GM12872 (cell line): ENCODE results near the gene EXOC6B.

Experiments used
- TF ChIP-seq, protein P1 (sequence below): IDR thresholded peaks from 3 replicates; pipeline ENCODE4 v1.5.1; 2011; ENCODE audit warnings: low read depth, mild to moderate bottlenecking, low read length, moderate library complexity; ENCODE audit not compliant: insufficient read depth

Gene EXOC6B

DNA sequence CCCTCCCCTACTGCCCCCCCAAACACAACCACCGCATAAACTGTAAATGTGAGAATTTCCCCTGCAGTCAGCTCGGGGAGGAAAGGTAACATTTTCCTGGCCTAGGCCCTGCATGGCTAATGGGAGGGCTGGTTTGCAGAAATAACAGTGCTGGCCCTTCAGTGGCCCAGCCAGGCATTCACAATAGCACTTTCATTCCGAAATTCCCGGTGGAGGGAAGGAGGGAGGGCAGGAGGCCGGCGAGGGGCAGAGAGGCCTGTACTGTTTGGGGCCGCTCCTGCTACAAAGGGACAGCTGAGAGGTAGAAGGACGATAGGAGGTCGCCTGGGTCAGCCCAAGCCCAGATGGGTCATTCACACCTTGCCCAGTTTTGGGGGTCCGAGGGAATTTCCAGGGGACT is 689.5 kb downstream of the EXOC6B start:
- TF ChIP-seq, protein P1, sequence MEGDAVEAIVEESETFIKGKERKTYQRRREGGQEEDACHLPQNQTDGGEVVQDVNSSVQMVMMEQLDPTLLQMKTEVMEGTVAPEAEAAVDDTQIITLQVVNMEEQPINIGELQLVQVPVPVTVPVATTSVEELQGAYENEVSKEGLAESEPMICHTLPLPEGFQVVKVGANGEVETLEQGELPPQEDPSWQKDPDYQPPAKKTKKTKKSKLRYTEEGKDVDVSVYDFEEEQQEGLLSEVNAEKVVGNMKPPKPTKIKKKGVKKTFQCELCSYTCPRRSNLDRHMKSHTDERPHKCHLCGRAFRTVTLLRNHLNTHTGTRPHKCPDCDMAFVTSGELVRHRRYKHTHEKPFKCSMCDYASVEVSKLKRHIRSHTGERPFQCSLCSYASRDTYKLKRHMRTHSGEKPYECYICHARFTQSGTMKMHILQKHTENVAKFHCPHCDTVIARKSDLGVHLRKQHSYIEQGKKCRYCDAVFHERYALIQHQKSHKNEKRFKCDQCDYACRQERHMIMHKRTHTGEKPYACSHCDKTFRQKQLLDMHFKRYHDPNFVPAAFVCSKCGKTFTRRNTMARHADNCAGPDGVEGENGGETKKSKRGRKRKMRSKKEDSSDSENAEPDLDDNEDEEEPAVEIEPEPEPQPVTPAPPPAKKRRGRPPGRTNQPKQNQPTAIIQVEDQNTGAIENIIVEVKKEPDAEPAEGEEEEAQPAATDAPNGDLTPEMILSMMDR = no peak

DNA sequence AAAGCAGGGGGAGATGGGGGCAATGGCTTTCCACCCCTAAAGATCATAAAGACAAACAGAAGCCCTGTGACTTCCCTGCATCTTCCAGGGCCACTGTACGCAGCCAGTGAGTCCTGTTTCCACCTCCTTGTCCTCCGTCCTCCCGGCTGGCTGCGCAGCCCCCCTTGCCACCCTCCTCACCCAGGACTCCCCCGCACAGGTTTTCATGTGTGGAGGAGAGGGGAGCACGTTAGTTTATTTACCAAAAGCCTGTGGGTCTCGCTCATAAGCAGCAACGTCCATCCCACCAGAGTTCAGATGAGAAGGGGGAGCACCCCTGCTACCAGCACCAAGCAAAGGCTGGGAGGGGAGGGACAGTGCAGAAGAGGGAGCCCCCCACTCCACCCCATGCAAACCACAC is 689.9 kb downstream of the EXOC6B start:
- TF ChIP-seq, protein P1 = no peak

DNA sequence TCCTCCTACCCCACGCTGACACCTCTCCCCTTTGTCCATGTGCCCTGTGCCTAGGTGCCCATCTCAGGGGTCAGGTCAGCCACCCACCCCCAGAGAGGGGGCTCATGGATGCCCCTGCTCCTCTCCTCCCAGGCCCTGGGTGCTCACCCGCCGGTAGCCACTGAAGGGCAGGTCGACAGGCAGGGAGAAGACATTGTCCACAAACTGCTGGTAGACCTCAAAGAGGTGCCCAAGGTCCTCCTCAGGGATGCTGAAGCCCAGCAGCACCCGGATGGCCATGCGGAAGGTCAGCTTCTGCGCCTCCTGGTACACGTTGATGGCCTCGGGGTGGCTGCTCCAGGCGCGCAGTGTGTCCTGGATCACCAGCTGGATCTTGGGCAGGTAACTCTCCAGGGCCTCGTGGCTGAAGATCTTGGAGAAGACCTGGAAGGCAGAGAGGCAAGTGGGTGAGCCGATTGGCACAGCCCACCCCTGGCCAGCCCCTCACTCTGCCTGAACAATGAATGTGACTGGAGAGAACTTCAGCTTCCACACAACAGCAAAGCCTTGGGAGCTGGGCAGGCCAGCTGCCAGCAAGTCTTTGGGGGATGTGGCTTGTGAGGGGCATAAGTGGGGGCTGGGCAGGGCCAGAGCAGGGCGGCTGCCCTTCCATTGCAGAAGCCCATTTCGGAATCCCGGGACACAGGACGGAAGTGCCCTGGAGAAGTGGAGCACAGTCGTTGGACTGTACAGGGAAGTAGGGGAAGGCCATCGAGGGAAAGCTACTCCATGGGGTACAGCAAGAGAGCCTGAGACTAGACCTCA is 690.6 kb downstream of the EXOC6B start:
- TF ChIP-seq, protein P1 = no peak

DNA sequence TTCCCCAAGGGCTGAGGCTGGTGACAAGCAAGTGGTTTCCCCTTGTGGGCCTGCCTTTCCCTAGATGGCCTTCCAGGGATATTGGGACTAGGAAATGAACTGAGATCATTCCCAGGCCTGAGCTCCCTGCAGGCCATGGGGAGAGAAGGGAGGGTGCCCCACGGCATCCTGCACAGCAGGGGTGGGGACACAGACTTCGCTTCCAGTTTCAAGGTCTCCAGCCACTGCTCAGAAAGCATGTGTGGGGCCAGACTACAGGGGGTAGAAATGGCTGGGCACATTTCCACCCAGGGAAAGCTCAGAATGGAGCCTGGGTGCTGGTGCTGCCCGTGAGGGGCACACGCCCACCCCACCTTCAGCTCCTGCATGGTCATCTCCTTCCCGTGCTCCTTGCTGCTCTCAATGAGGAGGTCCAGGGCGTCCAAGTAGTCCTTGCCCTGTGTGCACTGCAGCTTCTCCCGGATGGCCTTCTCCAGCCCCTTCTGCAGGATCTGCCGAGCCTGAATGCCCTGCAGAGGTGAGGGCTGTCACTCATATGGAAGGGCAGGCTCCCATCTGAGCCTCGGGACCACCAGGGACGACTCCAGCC is 691.3 kb downstream of the EXOC6B start:
- TF ChIP-seq, protein P1 = no peak

DNA sequence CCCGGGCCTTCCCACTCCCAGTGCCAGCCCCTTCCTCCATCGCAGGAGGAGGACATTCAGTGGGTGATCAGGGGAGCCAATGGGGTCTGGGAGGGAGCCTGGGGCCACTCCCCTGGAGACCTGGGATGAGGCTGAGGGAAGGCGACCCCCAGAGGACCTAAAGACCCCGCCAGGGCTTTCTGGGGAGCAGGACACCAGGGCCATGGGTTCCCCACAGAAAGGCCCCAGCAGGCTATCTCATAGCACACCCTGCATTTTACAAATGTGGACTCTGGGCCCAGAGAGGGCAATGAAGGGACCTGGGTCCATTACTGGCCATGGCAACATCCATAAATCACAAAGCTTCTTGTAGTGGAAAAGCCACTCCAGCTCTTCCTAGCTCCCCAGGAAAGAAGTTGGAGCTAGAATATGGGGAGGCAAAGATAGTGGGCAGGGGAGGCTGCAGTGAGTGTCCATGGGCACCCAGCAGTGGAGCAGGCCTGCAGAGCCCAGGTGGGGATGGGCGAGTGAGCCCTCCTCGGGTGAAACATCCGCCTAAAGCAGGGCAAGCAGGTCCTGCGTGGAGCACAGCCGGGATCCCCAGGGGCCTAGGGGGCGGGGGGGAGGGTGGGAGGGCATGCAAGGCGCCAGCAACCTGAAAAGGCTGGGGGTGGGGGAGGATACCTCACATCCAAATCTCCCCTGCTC is 692.0 kb downstream of the EXOC6B start:
- TF ChIP-seq, protein P1 = no peak

DNA sequence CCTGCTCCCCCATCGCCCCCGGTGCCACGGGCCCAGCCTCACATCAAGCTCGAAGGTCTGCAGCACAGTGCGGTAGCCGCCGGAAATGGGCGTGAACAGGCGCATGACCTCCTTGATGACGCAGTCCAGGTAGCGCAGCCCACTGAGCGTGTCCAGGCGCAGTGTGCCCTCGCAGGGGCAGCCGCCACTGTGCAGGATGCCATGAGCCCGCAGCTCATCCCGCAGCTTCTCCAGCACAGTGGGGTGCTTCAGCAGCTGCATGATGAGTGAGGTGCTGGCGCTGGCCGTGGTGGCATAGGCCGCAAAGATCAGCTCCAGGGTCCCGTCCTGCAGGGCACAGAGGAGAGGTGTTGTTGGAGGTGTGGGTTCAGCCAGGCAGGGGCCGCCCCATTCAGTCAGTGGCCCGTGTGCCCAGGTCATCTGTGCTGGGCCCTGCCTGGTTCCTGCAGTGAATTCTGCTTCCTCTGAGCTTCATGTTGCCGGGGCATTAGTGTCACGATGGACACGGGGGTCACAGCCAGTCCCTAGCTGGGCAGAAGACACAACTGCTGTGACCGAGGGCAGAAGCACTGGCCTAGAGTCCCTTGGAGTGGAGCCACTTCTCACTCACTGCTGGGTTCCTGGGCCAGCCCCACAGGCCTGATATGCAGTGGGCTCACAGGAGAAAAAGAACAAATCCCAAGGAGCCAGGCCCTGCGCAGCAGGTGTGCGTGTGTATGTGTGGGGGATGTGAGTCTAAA is 692.7 kb downstream of the EXOC6B start:
- TF ChIP-seq, protein P1 = no peak
